ENCODE data around the gene CCPG1.

CCPG1 gene

DNA sequence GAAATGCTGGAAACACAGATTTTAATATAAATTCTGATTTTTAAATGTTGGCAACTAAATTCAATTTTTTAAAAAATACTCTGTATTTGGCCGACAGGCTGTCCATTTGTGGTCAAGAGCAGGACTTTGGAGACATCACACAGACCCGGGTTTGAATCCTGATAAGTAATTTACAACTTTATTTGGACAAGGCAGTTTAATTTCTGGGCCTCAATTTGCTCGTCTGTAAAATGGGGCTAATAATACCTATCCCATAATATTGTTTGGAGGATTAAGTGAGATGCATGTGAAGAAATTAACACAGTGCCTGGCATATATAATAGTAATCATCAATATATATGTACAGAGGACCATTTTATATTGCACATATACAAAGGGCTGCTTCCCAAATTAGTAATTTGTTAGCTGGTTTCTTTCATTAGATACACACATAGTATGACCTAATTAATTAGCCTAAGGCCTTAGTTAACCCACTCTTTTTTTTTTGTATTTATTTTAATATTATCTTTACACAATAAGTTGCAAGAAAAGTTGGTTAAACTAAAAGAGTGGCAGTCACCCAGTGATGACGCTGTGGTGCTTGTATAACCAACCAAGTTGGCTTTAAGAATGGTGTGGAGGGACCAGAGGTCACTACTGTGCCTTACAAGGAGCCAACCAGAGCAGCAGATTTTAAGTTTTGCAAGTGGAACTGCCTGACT is 88.5 kb downstream of the CCPG1 start:
- Mint-ChIP-seq H3K36me3 (peaks cover 14% of the 10 kb centered on the region), H3K4me1 (peaks cover 37% of the 10 kb centered on the region), H3K9me3 (no peaks in the 10 kb centered on the region), H3K27ac (peak overlapping the region; percentile 99), H3K27me3 (no peaks in the 10 kb centered on the region), H3K4me3 (peak overlapping the region; percentile 99)
- no peak for DNase-seq (ENCODE audit: low spot score in 2 of 2)
- no peak for ATAC-seq (ENCODE audit: low read depth)

DNA sequence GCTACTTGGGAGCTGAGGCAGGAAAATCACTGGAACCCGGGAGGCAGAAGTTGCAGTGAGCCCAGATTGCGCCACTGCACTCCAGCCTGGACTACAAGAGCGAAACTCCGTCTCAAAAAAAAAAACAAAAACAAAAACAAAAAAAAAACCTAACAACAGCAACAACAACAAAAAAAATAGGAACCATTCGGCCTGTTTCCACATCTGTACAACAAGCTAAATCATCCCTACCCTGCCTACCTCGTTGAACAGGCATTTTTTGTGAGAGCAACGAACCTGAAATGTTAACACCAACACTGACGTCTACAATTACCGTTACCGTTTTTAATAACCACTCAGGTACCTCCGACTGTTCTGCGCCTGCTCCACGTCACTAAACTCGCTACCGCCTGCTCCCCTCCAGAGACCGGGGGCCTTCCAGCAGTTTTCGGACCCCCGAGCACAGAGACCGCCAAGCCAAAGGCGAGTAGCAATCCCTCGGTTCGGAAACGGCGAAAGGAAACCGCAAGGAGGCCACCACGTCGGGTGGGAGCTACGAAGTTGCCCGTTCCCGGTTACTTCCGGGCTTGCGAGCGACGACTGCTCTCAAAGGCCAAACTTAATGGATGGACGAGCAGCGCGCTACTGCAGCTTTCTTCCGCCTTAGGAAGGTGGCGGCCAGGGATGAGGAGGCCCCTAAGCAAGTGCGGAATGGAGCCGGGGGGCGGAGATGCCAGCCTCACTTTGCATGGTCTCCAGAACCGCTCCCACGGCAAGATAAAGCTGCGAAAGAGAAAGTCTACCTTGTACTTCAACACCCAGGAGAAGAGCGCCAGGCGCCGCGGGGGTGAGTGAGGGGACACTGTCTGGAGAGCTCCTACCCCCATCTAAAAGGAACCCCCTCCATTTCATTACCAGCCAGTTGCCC is 89.3 kb downstream of the CCPG1 start, which contains the start of the genes PIGB and PIGBOS1:
Gene PIGB, plus strand, starts transcription at position 635 of the 907 bp plus-strand sequence. Its CDS starts 29 bp downstream, at position 664.
Gene PIGBOS1, minus strand, starts transcription at position 536 of the 907 bp plus-strand sequence. CDS start 1,331 bp downstream, outside the sequence.
- no peaks in the 10 kb centered on the region for H3K9me3 Mint-ChIP-seq
- H3K4me1 Mint-ChIP-seq: peaks cover 38% of the 10 kb centered on the region
- peak; percentile 83 to 88 for DNase-seq (ENCODE audit: low spot score in 2 of 2)
- peak within 1 kb of the TSS; percentile 99 for H3K4me3 Mint-ChIP-seq
- peak; percentile 88 for ATAC-seq (ENCODE audit: low read depth)
- H3K27ac Mint-ChIP-seq: peak within 1 kb of the TSS; percentile 99
- peaks cover 10% of the 10 kb centered on the region for H3K36me3 Mint-ChIP-seq
- no peaks in the 10 kb centered on the region for H3K27me3 Mint-ChIP-seq

Data from memory B cell (primary cell).